Body of pancreas (tissue), 4 donors: ENCODE measurements around the gene SH2D5.

Experiments used
- POLR2A ChIP-seq, 3 donors: fragments of 450-650 bp; IDR thresholded peaks; one replicate each; pipeline ENCODE4 v1.6.1; 2016; ENCODE audit warnings: antibody characterized with exemption in 3 of 3, mild to moderate bottlenecking in 2 of 3
- TF ChIP-seq, protein P1 (sequence below), 7 experiments: fragments of 450-650 bp in 4 of 7; fragments of 200-600 bp in 3 of 7; sonication (generic) in 3 of 7; IDR thresholded peaks; one replicate each; pipeline ENCODE4 v1.5.1; 2016 to 2019; ENCODE audit warnings: antibody characterized with exemption in 7 of 7

DNA sequence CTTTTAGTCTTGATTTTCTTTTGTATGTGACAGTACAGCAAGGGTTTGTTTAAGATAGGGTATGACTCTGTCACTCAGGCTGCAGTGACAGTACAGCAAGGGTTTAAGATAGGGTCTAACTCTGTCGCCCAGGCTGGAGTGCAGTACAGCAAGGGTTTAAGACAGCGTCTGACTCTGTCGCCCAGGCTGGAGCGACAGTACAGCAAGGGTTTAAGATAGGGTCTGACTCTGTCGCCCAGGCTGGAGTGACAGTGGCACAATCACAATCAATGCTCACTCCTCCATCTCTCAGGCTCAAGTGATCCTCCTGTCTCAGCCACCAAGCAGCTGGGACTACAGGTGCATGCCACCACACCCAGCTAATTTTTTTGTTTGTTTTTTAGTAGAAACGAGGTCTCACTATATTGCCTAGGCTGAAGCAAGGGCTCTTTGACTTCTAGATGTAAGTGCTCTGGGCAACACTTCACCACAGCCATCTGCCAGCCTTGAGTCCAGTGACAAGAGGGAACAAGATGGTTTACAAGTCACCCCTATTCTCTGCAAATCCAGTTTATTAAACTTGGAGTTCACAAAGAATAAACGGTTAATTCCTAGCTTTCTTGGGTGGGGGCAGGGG, 965 bp upstream of the SH2D5 start:
- TF ChIP-seq, protein P1, sequence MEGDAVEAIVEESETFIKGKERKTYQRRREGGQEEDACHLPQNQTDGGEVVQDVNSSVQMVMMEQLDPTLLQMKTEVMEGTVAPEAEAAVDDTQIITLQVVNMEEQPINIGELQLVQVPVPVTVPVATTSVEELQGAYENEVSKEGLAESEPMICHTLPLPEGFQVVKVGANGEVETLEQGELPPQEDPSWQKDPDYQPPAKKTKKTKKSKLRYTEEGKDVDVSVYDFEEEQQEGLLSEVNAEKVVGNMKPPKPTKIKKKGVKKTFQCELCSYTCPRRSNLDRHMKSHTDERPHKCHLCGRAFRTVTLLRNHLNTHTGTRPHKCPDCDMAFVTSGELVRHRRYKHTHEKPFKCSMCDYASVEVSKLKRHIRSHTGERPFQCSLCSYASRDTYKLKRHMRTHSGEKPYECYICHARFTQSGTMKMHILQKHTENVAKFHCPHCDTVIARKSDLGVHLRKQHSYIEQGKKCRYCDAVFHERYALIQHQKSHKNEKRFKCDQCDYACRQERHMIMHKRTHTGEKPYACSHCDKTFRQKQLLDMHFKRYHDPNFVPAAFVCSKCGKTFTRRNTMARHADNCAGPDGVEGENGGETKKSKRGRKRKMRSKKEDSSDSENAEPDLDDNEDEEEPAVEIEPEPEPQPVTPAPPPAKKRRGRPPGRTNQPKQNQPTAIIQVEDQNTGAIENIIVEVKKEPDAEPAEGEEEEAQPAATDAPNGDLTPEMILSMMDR (IDR thresholded peaks at IDR 0.05), result no peak
- TF ChIP-seq POLR2A (IDR thresholded peaks at IDR 0.05), result no peak
